HL-60 (cell line): Measurements from ENCODE around the gene SPATA16.

Experiments used
- CTCF ChIP-seq: IDR thresholded peaks from one replicate; pipeline ENCODE4 v1.5.1; 2011; ENCODE audit warnings: low read length, control low read depth, inconsistent platforms; ENCODE audit not compliant: insufficient read depth
- GABPA ChIP-seq: IDR thresholded peaks from 2 replicates; pipeline ENCODE4 v1.6.1; 2012; ENCODE audit warnings: low read depth
- POLR2AphosphoS5 ChIP-seq: IDR thresholded peaks from 2 replicates; pipeline ENCODE4 v1.6.1; 2012; ENCODE audit warnings: low read depth
- REST ChIP-seq: IDR thresholded peaks from 2 replicates; pipeline ENCODE4 v1.6.1; 2012; ENCODE audit warnings: low read depth; ENCODE audit not compliant: insufficient replicate concordance
- SPI1 ChIP-seq: IDR thresholded peaks from 2 replicates; pipeline ENCODE4 v1.6.1; 2012; ENCODE audit warnings: low read depth, mild to moderate bottlenecking, borderline replicate concordance

GRCh38 chr3:172908771-172909270, 232.2 kb downstream of the SPATA16 start:
- TF ChIP-seq CTCF = no peak
- no peak for TF ChIP-seq REST
- no peak for TF ChIP-seq POLR2AphosphoS5
- no peak for TF ChIP-seq GABPA
- TF ChIP-seq SPI1 = no peak
